ENCODE measurements around the gene PPP4R2.

PPP4R2 gene

GRCh38 chr3:72996473-72997333 lies at the start of gene PPP4R2:
Gene PPP4R2, plus strand, starts transcription at chr3:72996811. Its CDS starts 227 bp downstream, at chr3:72997038.
- peak; percentile 85 for DNase-seq (ENCODE audit: extremely low spot score)
- ChIA-PET POLR2A (interaction anchor here (0.6 to 2.4 kb wide), 7 partner anchors 12 to 145 kb away, joined by 3 to 10 read pairs (median 4); no protein-coding TSS in a partner anchor), CTCF (interaction anchor here (0.6 to 1.3 kb wide), 3 partner anchors 11 to 59 kb away, joined by 4 to 5 read pairs (median 4); no protein-coding TSS in a partner anchor)
- 0 out of 2 replicates have a peak, but pooled peaks have one; percentile 5 for TF ChIP-seq FOXM1 (IDR thresholded peaks at IDR 0.05; ENCODE audit: borderline replicate concordance)
- peak; percentile 51; the same call in 1 of the 2 replicates for TF ChIP-seq HDGF (IDR thresholded peaks at IDR 0.05; ENCODE audit: borderline replicate concordance)
- no peak for TF ChIP-seq CTBP1 (IDR thresholded peaks at IDR 0.05; ENCODE audit: borderline replicate concordance)
- TF ChIP-seq BHLHE40 (IDR thresholded peaks at IDR 0.05; ENCODE audit: borderline replicate concordance), result no peak
- TF ChIP-seq ARNT (IDR thresholded peaks at IDR 0.05), result 0 out of 2 replicates have a peak, but pooled peaks have one; percentile 29

- TF ChIP-seq NFRKB (IDR thresholded peaks at IDR 0.05) (no peak), ARNT (IDR thresholded peaks at IDR 0.05) (no peak), FOXA1 (IDR thresholded peaks at IDR 0.05) (no peak), BHLHE40 (IDR thresholded peaks at IDR 0.05; ENCODE audit: borderline replicate concordance) (no peak), SP1 (IDR thresholded peaks at IDR 0.05) (no peak), LEF1 (IDR thresholded peaks at IDR 0.05; ENCODE audit: borderline replicate concordance) (no peak), PKNOX1 (IDR thresholded peaks at IDR 0.05) (no peak), HDGF (IDR thresholded peaks at IDR 0.05; ENCODE audit: borderline replicate concordance) (no peak), FOXK2 (IDR thresholded peaks at IDR 0.05) (no peak), SUZ12 (IDR thresholded peaks at IDR 0.05) (no peak)
- DNase-seq (ENCODE audit: extremely low spot score), result no peak
- ChIA-PET POLR2A (no interaction called here), CTCF (no interaction called here)
These were observed 48.7 kb upstream of the PPP4R2 start for GRCh38 chr3:72947715-72948490.

GRCh38 chr3:72949016-72949415 lies 47.6 kb upstream of the PPP4R2 start:
- TF ChIP-seq FOXK2 (IDR thresholded peaks at IDR 0.05) (no peak), ZNF384 (IDR thresholded peaks at IDR 0.05) (0 out of 2 replicates have a peak, but pooled peaks have one; percentile 6)
- ChIA-PET CTCF (no interaction called here), POLR2A (no interaction called here)
- no peak for DNase-seq (ENCODE audit: extremely low spot score)

GRCh38 chr3:72950372-72950771 lies 46.2 kb upstream of the PPP4R2 start:
- POLR2A ChIA-PET, result no interaction called here
- TF ChIP-seq ZNF384 (IDR thresholded peaks at IDR 0.05) (no peak), HDGF (IDR thresholded peaks at IDR 0.05; ENCODE audit: borderline replicate concordance) (no peak), SUZ12 (IDR thresholded peaks at IDR 0.05) (no peak), SP1 (IDR thresholded peaks at IDR 0.05) (no peak), FOXK2 (IDR thresholded peaks at IDR 0.05) (no peak), NFRKB (IDR thresholded peaks at IDR 0.05) (no peak), TARDBP (IDR thresholded peaks at IDR 0.05) (no peak), FOXM1 (IDR thresholded peaks at IDR 0.05; ENCODE audit: borderline replicate concordance) (no peak), ARNT (IDR thresholded peaks at IDR 0.05) (no peak)
- CTCF ChIA-PET, result no interaction called here
- no peak for DNase-seq (ENCODE audit: extremely low spot score)

- POLR2A ChIA-PET, result no interaction called here
- TF ChIP-seq FOXA1 (IDR thresholded peaks at IDR 0.05) (no peak), CTBP1 (IDR thresholded peaks at IDR 0.05; ENCODE audit: borderline replicate concordance) (no peak), PKNOX1 (IDR thresholded peaks at IDR 0.05) (no peak), ZNF384 (IDR thresholded peaks at IDR 0.05) (no peak), L3MBTL2 (conservative IDR thresholded peaks at IDR 0.05) (no peak)
- DNase-seq (ENCODE audit: extremely low spot score), result no peak
- CTCF ChIA-PET, result no interaction called here
These were observed 45.8 kb upstream of the PPP4R2 start for GRCh38 chr3:72950801-72951200.

GRCh38 chr3:72951259-72951722 lies 45.3 kb upstream of the PPP4R2 start:
- TF ChIP-seq TARDBP (IDR thresholded peaks at IDR 0.05) (no peak), FOXK2 (IDR thresholded peaks at IDR 0.05) (no peak), NFRKB (IDR thresholded peaks at IDR 0.05) (no peak), LEF1 (IDR thresholded peaks at IDR 0.05; ENCODE audit: borderline replicate concordance) (no peak), L3MBTL2 (conservative IDR thresholded peaks at IDR 0.05) (peak; percentile 53), FOXA1 (IDR thresholded peaks at IDR 0.05) (no peak)
- ChIA-PET CTCF (no interaction called here), POLR2A (no interaction called here)
- no peak for DNase-seq (ENCODE audit: extremely low spot score)

- ChIA-PET POLR2A (no interaction called here), CTCF (interaction anchor here (0.7 kb wide), 1 partner anchor 369 kb away, joined by 3 read pairs; no protein-coding TSS in a partner anchor)
- no peak for DNase-seq (ENCODE audit: extremely low spot score)
- no peak for TF ChIP-seq CTBP1 (IDR thresholded peaks at IDR 0.05; ENCODE audit: borderline replicate concordance)
- no peak for TF ChIP-seq L3MBTL2 (conservative IDR thresholded peaks at IDR 0.05)
- no peak for TF ChIP-seq FOXA1 (IDR thresholded peaks at IDR 0.05)
- TF ChIP-seq NFRKB (IDR thresholded peaks at IDR 0.05), result no peak
- no peak for TF ChIP-seq HDGF (IDR thresholded peaks at IDR 0.05; ENCODE audit: borderline replicate concordance)
- TF ChIP-seq LEF1 (IDR thresholded peaks at IDR 0.05; ENCODE audit: borderline replicate concordance), result no peak
- TF ChIP-seq PKNOX1 (IDR thresholded peaks at IDR 0.05), result no peak
These were observed 43.2 kb upstream of the PPP4R2 start for GRCh38 chr3:72953325-72953956.
